ENCODE results near the gene CNNM4.

DNA sequence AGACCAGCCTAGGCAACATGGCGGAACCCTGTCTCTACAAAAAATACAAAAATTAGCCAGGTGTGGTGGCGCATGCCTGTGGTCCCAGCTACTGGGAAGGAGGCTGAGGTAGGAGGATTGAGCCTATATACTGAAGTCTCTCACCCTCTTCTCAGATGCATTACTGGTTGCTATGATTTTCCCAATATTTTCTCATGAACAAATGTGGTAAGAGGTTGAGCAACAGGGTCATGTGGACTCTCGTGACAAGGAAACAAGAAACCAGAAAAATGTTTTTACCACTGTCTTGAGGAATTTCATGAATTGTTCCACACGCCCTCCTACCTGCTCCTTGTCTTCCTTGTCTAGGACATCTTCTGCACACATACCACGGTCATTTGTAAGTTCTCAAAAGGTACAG, 33.3 kb upstream of the CNNM4 start:
- TF ChIP-seq EZH2phosphoT487 (conservative IDR thresholded peaks at IDR 0.05; ENCODE audit: low read length), result no peak
- TF ChIP-seq, protein P1, sequence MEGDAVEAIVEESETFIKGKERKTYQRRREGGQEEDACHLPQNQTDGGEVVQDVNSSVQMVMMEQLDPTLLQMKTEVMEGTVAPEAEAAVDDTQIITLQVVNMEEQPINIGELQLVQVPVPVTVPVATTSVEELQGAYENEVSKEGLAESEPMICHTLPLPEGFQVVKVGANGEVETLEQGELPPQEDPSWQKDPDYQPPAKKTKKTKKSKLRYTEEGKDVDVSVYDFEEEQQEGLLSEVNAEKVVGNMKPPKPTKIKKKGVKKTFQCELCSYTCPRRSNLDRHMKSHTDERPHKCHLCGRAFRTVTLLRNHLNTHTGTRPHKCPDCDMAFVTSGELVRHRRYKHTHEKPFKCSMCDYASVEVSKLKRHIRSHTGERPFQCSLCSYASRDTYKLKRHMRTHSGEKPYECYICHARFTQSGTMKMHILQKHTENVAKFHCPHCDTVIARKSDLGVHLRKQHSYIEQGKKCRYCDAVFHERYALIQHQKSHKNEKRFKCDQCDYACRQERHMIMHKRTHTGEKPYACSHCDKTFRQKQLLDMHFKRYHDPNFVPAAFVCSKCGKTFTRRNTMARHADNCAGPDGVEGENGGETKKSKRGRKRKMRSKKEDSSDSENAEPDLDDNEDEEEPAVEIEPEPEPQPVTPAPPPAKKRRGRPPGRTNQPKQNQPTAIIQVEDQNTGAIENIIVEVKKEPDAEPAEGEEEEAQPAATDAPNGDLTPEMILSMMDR (IDR thresholded peaks at IDR 0.05; ENCODE audit: insufficient read depth, low read length, poor library complexity, severe bottlenecking), result no peak

Data from SU-DHL-6 (cell line).